SK-N-MC (cell line): ENCODE results near the gene NAA10.
A peak's percentile ranks its signal among the peaks of the same experiment; 100 is the strongest.

Experiments used
- DNase-seq: peaks from one replicate; pipeline ENCODE4 v3.0.0-alpha.2; 2011; ENCODE audit warnings: low read depth, low spot score
- H3K27ac ChIP-seq: fragments of 200-600 bp; sonication (generic); 2 replicates; pipeline ENCODE4 v1.5.1; 2016; ENCODE audit warnings: mixed run types
- H3K36me3 ChIP-seq: fragments of 200-600 bp; sonication (generic); 2 replicates; pipeline ENCODE4 v1.6.1; 2017; ENCODE audit warnings: antibody characterized with exemption, low read length, mixed read lengths; ENCODE audit not compliant: insufficient read depth
- H3K4me3 ChIP-seq: fragments of 200-600 bp; sonication (generic); 2 replicates; pipeline ENCODE4 v1.5.1; 2016
- H3K9ac ChIP-seq: fragments of 200-600 bp; sonication (generic); 2 replicates; pipeline ENCODE4 v1.8.0; 2017; ENCODE audit warnings: mixed run types, mixed read lengths; ENCODE audit not compliant: insufficient read length
- H3K9me3 ChIP-seq: fragments of 200-600 bp; sonication (generic); 2 replicates; pipeline ENCODE4 v1.6.1; 2017; ENCODE audit warnings: low read depth, mild to moderate bottlenecking, antibody characterized with exemption, low read length, moderate library complexity, mixed read lengths
- EZH2 ChIP-seq: fragments of 200-600 bp; sonication (generic); IDR thresholded peaks from one replicate; pipeline ENCODE4 v1.6.1; 2017; ENCODE audit warnings: antibody characterized with exemption
- FOXP2 ChIP-seq: optimal IDR thresholded peaks from 2 replicates; pipeline ENCODE3; 2011; ENCODE audit warnings: mild to moderate bottlenecking, moderate library complexity; ENCODE audit not compliant: insufficient read depth; ENCODE audit errors: extremely low read length, control extremely low read depth
- POLR2AphosphoS5 ChIP-seq: IDR thresholded peaks from 2 replicates; pipeline ENCODE4 v1.6.1; 2012; ENCODE audit warnings: mild to moderate bottlenecking, low read depth, low read length, borderline replicate concordance

The NAA10 gene

GRCh38 chrX:153968255-153968654, 33.4 kb upstream of the NAA10 start:
- Histone ChIP-seq H3K36me3 (peaks cover 20% of the 10 kb centered on the region; the same call in 1 of the 2 replicates), H3K9ac (peak overlapping the region; percentile 29), H3K27ac (no peak overlapping the region), H3K9me3 (no peaks in the 10 kb centered on the region), H3K4me3 (peak overlapping the region; percentile 93)
- no peak for DNase-seq
- TF ChIP-seq FOXP2 (no peak), EZH2 (no peak), POLR2AphosphoS5 (no peak)

GRCh38 chrX:153967536-153968224, 32.8 kb upstream of the NAA10 start:
- H3K27ac ChIP-seq, result no peak overlapping the region
- no peak for DNase-seq

GRCh38 chrX:153966841-153967535, 32.2 kb upstream of the NAA10 start:
- TF ChIP-seq POLR2AphosphoS5 (no peak), FOXP2 (no peak), EZH2 (no peak)
- no peak for DNase-seq
- Histone ChIP-seq H3K36me3 (peaks cover 30% of the 10 kb centered on the region; the same call in 1 of the 2 replicates), H3K4me3 (no peak overlapping the region), H3K9ac (no peak overlapping the region), H3K27ac (no peak overlapping the region), H3K9me3 (no peaks in the 10 kb centered on the region)

More at GRCh38 chrX:153967536-153968224, 32.8 kb upstream of the NAA10 start:
- Histone ChIP-seq H3K9ac (peak overlapping the region; percentile 29), H3K36me3 (peaks cover 24% of the 10 kb centered on the region; the same call in 1 of the 2 replicates), H3K9me3 (no peaks in the 10 kb centered on the region), H3K4me3 (peak overlapping the region; percentile 93)
- TF ChIP-seq EZH2 (no peak), POLR2AphosphoS5 (no peak), FOXP2 (no peak)

- H3K9ac ChIP-seq, result no peak overlapping the region
- DNase-seq, result no peak
- H3K36me3 ChIP-seq, result peaks cover 38% of the 10 kb centered on the region; the same call in 1 of the 2 replicates
- no peaks in the 10 kb centered on the region for H3K9me3 ChIP-seq
- no peak overlapping the region for H3K4me3 ChIP-seq
- TF ChIP-seq EZH2 (no peak), FOXP2 (no peak), POLR2AphosphoS5 (no peak)
- no peak overlapping the region for H3K27ac ChIP-seq
Observed at GRCh38 chrX:153966283-153966688, 31.4 kb upstream of the NAA10 start.

GRCh38 chrX:153965406-153965805, 30.6 kb upstream of the NAA10 start:
- no peak overlapping the region for H3K9ac ChIP-seq
- TF ChIP-seq POLR2AphosphoS5 (no peak), FOXP2 (no peak), EZH2 (no peak)
- peaks cover 45% of the 10 kb centered on the region; the same call in 1 of the 2 replicates for H3K36me3 ChIP-seq
- no peak overlapping the region for H3K27ac ChIP-seq
- H3K4me3 ChIP-seq, result no peak overlapping the region
- no peaks in the 10 kb centered on the region for H3K9me3 ChIP-seq
- DNase-seq, result no peak

GRCh38 chrX:153964105-153964504, 29.3 kb upstream of the NAA10 start:
- DNase-seq, result no peak
- Histone ChIP-seq H3K4me3 (no peak overlapping the region), H3K27ac (no peak overlapping the region), H3K9me3 (no peaks in the 10 kb centered on the region), H3K36me3 (peaks cover 51% of the 10 kb centered on the region; the same call in 1 of the 2 replicates), H3K9ac (no peak overlapping the region)
- TF ChIP-seq POLR2AphosphoS5 (no peak), EZH2 (no peak), FOXP2 (no peak)

GRCh38 chrX:153963546-153963945, 28.7 kb upstream of the NAA10 start:
- Histone ChIP-seq H3K4me3 (no peak overlapping the region), H3K27ac (no peak overlapping the region), H3K9me3 (no peaks in the 10 kb centered on the region), H3K36me3 (peaks cover 53% of the 10 kb centered on the region; the same call in 1 of the 2 replicates), H3K9ac (no peak overlapping the region)
- TF ChIP-seq FOXP2 (no peak), EZH2 (no peak), POLR2AphosphoS5 (no peak)
- no peak for DNase-seq

- TF ChIP-seq FOXP2, result no peak
- TF ChIP-seq EZH2, result no peak
- TF ChIP-seq POLR2AphosphoS5, result no peak
- Histone ChIP-seq H3K9ac (no peak overlapping the region), H3K36me3 (peaks cover 70% of the 10 kb centered on the region; the same call in 1 of the 2 replicates), H3K4me3 (no peak overlapping the region), H3K27ac (no peak overlapping the region), H3K9me3 (no peaks in the 10 kb centered on the region)
- no peak for DNase-seq
Observed at GRCh38 chrX:153961292-153961691, 26.5 kb upstream of the NAA10 start.

- no peak overlapping the region for H3K27ac ChIP-seq
- TF ChIP-seq EZH2 (no peak), FOXP2 (no peak), POLR2AphosphoS5 (no peak)
- no peak overlapping the region for H3K9ac ChIP-seq
- no peak for DNase-seq
- H3K36me3 ChIP-seq, result peaks cover 75% of the 10 kb centered on the region; the same call in 1 of the 2 replicates
- H3K4me3 ChIP-seq, result no peak overlapping the region
- H3K9me3 ChIP-seq, result no peaks in the 10 kb centered on the region
Observed at GRCh38 chrX:153960786-153961185, 25.9 kb upstream of the NAA10 start.
